ENCODE results near the gene SCN8A.
"Not testable (repeated sequence)": the region's sequence is repeated elsewhere in the genome, so short reads cannot be mapped to it uniquely, and the experiment has no call there.

The SCN8A gene

DNA sequence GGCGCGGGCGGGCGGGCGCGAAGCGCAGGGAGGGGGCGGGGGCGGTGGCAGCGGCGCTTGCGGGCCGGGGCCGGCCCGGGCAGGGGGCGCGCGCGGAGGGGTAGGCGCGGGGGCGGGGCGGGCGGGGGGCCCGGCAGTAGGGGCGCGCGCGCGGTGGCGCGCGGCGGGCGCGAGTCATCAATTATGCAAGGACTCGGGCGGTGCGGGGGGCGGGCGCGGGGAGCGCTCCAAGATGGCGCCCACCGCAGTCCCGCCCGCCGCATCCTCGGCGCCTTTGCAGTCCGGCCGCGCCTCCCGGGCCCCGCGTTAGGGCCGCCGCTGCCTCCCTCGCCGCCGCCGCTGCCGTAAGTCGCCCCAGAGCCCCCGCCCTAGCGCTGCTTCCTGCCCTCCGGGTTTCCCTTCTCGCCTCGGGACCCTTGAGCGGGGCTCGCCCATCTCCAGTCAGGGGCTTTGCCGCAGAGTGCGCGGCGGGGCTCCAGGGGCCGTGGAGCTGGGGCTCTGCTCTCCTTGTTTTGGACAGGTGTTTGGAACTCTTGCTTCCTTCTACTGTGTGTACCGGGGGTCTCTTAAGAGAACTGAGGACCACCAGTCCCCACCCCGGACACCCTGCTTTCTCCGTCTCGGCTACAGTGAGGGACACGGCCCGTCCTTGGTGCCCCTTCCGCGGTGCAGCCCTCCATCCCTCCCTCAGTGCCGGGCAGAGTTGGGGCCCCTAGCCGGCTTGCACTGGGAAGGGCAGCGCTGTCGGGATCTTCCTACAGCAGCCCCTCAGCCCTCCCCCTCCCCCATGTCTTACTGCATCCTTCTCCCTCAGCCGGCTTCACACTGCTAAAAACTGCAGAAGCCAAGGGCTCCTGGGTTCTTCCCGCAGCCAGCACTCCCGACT, at the start of gene SCN8A:
Gene SCN8A (plus strand): TSS at position 218 of the 886 bp plus-strand sequence. CDS start 71,585 bp downstream, outside the sequence.
- peak; percentile 62 for DNase-seq

DNA sequence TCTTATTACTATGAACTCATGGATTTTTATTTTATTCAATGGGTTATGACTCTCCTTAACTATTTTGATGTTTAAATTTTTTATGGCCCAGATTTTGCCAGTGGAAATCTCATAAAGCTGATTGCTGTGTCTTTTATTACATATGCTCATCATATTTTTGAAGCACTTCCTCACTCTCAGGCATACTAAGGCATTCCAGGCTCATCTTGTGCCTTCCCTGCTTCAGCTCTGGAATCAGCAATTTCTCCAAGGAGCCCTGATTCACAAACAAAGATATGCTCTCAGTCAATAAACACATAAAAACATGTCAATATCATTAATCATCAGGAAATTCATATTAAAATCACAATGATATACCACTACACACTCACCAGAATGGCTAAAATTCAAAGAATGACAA, 44.9 kb upstream of the SCN8A start:
- no peak for DNase-seq

DNA sequence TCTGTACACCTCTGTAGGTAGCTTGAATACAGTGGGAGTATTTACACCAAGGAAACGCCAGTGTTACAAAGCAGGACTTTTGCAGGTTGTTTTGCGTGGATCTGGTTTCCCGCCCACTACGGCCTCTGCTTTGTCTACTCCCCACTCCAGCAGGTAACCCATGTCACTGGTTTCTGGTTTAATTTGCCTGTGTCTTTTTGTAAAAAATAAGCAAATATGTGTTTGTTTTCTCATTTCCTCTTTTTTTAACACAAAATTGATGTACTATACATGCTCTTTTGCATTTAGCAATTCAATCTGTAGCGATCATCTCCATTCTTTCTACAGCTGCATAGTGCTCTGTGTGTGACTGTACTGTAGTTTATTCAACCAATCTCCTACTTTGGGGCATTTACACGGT, 43.4 kb upstream of the SCN8A start:
- DNase-seq: no peak

DNA sequence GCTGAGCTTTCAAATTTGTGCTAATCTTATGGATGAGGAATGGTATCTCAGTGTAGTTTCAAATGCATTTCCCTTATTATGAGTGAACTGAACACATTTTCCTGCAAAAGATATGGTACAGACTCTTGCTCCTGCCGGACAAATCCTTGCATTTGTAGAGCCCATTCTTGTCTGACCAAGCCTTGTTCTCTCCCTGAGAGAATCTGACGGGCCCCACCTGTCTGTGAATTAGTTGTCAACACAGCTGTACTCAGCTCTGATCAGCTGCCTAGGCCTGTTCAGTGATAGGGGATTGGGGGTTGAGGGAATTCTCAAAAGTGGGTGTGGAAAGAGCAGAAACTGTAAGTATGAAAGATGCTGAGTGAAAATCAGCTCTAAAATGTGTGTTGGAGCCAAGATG, 42.8 kb upstream of the SCN8A start:
- DNase-seq: no peak

DNA sequence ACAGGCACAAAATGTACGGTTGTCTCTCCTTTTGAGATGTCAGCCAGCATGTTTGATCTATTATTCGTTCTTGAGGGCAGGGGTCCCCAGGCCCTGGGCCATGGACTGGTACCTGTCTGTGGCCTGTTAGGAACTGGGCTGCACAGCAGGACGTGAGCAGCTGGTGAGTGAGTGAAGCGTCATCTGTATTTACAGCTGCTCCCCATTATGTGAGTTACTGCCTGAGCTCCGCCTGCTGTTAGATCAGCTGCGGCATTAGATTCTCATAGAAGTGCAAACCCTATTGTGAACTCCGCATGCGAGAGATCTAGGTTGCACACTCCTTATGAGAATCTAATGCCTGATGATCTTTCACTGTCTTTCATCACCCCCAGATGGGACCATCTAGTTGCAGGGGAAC, 41.4 kb upstream of the SCN8A start:
- DNase-seq: no peak

DNA sequence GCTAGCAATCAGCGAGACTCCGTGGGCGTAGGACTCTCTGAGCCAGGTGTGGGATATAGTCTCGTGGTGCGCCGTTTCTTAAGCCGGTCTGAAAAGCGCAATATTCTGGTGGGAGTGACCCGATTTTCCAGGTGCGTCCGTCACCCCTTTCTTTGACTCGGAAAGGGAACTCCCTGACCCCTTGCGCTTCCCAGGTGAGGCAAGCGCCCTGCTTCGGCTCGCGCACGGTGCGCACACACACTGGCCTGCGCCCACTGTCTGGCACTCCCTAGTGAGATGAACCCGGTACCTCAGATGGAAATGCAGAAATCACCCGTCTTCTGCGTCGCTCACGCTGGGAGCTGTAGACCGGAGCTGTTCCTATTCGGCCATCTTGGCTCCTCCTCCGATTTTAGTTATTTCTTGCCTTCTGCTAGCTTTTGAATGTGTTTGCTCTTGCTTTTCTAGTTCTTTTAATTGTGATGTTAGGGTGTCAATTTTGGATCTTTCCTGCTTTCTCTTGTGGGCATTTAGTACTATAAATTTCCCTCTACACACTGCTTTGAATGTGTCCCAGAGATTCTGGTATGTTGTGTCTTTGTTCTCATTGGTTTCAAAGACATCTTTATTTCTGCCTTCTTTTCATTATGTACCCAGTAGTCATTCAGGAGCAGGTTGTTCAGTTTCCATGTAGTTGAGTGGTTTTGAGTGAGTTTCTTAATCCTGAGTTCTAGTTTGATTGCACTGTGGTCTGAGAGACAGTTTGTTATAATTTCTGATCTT, 22.6 kb upstream of the SCN8A start:
- DNase-seq: not testable (repeated sequence)

DNA sequence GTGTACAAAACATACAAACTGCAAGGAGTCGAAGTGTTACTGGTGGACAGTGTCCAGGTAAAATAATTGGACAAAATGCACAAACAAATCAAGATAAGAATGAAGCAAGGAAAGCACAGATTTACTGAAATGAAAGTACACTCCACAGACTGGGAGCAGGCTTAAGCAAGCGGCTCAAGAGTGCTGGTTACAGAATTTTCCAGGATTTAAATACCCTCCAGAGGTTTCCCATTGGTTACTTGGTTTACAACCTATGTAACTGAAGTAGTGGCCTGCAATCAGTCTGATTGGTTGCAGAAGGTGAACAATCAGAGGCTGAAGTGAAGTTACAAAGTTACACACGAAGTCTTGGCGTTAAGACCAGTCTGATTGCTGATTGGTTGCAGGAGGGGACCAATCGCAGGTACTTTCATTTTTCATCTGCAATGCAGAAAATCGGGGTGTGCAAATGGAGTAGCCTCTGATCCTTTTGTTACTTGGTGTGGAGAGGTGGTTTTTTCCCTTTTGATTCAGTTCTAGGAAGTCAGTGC, 11.6 kb upstream of the SCN8A start:
- DNase-seq: no peak

DNA sequence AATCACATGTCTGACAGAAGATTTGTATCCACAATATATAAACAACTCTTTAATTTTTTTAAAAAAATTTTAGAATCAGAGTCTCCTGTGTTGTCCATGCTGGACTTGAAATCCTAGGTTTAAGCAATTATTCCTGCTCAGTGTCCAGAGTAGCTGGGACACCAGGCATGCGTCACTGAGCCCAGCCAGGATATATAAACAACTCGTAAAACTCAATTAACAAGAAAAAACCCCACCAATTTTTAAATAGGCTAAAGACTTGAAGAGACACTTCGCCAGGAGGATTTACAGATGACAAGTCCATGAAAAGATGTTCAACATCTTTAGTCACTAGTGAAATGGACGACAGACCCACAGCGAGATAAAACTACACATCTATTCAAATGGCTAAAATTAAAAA, 2.0 kb upstream of the SCN8A start:
- no peak for DNase-seq

DNA sequence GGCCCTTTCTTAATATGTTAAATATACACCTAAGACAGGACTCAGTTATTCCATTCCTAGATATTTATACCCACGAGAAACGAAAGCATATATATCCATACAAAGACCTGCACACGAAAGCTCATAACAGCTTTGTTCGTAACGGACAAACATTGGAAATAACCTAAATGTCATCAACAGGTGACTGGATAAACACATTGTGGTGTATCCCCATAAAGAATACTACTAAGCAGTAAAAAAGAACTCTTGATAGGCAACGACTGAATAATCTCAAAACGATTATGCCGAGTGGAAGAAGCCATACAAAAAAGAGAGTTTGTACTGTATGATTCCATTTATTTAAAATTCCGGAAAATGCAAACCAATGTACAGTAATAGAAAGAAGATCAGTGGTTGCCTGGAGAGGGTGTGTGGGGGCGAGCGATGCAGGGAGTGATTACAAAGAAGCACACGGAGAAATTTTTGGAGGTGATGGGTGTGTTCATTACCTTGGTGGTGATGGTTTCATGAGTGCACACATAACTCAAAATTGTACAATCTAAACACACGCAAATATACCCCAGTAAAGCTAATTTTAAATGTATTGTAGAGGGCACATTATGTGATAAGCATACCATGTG, 1.4 kb upstream of the SCN8A start:
- no peak for DNase-seq

DNA sequence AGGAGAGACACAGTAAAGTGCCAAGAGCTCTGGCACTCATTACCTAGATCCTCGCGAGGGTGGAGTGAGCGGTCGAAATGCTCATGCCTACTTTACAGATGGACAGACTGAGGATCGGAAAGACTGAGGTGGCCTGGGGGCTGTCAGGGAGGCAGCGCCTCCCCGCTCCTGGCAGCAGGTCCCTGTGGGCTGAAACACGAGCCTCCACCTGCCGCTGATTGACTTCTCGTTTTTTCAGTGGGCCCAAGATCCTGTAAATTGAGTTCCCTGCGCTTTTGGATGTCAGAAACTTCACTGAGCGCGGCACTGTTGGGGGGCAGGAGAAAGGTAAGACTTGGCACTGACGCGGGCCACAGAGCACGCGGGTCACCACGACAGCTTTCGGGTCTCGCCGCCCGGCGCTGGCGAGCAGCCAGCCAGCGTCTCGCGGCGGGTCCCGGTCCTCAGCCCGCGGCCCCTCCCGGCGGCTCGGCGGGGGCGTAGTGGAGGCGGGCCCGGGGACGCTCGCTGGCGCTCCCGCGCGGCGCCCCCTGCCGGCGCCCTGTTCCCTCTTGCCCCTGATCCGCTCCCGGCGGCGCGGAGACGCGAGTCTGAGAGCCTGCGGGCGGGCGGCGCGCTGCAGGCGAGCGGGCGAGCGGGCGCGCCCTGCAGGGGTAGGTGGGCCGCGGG, 552 bp upstream of the SCN8A start:
- DNase-seq: peak; percentile 71

DNA sequence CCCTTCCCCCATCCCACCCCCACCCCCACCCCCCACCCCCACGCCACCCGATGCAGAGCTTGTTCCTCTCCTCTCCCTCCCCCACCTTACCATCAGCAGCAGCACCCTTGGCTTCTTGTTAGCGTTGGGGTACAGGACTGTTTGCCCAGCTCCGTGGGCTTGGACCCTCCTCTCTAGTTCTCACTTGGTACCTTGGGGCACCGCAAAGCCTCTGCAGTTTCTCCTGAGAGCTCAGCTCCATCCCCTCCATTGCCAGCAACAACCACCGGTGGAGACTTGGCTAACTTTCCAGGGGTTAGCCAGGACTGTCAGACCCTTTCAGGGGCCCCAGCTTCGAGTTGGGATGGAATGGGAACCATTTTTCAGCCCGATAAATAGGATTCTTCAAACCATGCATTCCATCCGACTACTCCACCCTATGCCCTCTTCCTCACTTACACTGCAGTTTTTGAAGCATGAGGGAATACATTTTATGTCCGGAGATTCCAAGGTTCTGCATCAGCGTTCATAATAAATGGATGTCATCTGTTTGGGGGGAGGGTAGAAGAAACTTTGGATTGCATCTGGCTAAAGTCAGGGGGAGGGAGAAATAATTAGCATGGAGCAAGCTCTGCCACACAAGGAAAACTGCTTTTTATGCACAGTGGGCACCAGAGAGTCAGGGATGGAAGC, 1.1 kb downstream of the SCN8A start:
- DNase-seq: no peak

DNA sequence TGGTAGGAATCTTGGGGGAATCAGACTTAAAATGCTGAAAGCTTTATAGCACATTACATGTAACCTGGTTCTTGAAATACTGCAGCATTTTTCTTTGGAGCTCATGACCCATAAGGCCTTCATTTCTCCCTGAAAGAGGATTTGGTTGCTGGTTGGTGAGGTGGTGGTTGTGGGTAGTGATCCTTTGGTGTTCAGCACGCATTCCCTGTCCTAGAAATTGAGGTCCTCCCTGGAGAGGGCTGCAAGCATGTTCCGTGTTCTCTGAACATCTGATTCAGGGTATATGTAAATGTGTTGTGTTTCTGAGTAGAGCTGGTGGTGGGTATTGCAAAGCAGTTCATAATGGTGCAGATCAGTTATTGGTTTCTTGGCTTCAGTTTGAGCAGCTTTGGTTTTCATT, 2.0 kb downstream of the SCN8A start:
- no peak for DNase-seq

DNA sequence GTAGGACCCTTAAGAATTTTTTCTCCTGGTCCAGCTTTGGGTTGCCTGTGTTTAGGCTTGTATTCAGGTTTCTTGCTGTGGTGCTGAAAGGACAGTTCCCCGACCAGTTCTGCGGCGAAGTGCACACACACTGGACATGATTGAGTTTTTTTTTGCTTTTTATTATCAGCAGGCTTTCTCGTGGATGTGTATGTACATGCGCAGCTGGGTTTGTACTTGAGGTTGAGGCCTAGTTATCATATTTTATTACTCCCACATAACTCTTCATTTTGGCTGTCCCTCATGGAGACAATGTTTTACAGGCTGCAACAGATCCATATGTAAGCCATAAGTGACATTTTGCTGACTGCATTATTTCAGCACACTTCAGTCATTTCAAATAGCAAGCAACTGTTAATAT, 2.5 kb downstream of the SCN8A start:
- no peak for DNase-seq

DNA sequence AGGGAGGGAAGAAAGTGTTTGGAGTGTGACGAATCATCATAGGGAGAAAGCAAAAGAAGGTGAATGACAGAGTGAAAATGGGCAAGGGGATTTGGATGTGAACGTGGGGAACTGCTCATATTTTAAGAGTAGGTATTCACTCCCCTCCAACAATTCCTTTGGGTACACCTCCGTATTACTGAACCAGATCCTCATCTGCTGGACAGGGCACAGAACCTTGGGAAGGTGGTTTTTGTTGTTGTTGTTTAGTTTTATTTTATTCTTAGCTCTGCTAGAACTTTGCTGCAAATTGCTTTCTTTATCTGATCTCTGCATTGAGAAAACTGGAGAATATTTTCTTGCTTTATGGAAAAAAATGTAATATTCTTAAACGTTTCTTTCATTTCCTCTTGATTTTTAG, 7.1 kb downstream of the SCN8A start:
- no peak for DNase-seq

DNA sequence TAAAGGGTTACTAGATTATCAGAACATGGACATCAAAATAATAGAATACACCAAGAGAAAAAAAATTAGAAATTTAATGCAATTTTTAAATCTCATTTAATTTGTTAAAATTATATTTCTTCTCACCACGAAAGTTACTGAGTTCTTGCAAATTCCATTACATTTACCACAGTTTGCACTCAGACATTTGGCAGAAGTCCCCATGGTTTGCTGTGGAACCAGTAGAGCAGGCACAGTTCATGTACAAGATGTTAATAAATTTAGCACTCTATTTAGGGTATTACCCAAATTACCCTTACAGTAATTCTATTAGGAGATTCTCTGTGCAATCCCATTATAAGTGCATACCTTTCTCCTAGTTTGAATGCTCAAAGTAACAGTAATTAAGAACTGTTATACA, 9.7 kb downstream of the SCN8A start:
- no peak for DNase-seq

DNA sequence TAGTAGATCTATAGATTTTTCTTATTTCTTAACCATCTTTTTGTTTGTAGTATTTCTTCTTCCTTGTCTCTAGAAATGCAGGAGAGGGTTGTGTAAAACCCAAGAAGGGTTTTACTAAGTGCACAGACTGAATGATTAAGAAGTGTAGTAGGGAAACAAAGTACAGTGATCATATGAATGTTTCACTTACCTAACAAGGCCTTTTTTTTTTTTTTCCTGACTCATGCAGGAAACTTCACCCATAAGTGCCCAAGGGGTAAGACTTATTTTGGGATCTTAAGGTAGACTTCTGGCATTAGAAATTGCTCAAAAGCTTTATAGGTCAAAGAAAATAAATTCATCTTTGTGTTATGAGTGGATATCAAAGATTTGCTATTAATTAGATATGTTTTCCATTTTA, 10.2 kb downstream of the SCN8A start:
- DNase-seq: no peak

DNA sequence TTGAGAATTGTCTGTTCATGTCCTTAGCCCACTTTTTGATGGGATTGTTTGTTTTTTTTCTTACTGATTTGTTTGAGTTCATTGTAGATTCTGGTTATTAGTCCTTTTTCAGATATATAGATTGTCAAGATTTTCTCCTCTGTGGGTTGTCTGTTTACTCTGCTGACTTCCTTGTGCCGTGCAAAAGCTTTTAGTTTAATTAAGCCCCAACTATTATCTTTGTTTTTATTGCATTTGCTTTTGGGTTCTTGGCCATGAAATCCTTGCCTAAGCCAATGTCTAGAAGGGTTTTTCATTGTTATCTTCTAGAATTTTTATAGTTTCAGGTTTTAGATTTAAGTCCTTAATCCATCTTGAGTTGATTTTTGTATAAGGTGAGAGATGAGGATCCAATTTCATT, 14.9 kb downstream of the SCN8A start:
- not testable (repeated sequence) for DNase-seq

DNA sequence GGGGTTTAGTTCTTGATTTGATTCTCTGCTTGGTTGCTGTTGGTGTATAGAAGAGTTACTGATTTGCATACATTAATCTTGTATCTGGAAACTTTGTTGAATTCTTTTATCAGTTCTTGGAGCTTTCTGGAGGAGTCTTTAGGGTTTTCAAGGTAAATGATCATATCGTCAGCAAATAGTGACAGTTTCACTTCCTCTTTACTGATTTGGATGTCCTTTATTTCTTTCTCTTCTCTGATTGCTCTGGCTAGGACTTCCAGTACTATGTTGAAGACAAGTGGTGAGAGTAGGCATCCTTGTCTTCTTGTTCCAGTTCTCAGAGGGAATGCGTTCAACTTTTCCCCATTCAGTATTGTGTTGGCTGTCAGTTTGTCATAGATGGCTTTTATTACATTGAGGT, 16.2 kb downstream of the SCN8A start:
- not testable (repeated sequence) for DNase-seq

DNA sequence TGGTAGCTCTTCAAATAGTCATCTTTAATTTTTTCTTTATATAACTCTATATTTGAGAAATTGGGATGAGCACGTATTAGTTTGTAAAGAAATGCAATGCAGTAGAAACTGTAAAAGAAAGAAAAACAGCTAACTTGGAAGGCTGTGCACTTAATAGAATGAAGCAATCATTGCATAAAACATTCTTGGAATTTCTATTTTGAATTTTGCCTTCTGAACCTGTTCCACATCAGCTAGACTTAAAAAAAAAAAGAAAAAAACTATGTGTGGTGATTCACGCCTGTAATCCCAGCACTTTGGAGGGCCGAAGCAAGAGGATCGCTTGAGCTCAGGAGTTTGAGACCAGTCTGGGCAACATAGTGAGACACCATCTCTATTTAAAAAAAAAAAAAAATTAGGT, 29.4 kb downstream of the SCN8A start:
- no peak for DNase-seq

DNA sequence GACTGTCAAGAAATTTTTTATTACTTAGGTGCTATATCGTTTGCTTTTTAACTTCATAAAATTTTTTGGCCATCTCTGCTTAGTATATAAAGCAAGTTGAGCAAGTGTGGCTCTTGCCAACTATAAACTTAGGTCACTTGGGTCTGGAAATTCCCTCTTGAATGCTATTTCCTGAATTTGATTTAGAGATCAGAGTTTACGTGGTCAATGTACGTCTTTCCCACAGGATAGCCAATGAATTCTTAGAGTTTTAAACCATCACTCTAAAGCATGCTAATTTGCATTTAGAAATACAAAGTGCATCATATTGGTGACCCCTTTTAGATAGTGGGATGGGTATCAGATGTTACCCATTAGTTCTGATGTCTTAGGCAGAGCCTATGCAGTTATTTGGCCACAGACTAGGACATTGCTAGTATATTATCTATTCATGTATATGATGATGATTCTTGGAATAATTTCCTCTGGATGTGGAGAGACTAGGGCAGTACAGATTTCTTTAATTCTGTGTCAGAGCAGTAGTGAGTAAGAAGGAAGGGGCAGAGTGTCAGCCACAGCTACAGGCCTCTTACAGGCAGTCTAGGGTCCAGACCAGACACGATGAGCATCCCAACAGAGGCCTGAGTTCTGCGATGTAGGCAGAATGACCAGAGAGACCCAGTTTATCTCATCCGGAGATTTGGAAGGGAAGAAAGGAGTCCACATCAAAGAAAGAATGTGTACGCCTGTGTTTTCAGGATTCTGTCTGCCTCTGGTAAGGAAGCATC, 30.3 kb downstream of the SCN8A start:
- no peak for DNase-seq

DNA sequence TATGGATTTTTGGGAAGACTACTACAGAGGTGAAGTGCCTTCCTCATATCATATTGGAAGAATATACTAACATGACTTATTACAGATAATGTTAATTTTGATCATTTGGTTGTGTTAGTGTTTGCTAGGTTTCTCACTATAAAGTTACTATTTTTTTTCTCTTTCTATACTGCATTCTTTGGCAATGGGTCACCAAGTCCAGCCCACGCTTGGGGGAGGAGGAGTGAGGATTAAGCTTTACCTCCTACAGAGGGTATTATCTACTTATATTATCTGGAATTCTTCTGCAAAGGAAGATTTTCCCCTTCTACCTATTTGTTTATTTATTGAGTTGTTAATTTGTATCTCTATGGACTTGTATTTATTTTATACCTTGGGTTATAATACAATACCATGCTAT, 31.5 kb downstream of the SCN8A start:
- DNase-seq: no peak

DNA sequence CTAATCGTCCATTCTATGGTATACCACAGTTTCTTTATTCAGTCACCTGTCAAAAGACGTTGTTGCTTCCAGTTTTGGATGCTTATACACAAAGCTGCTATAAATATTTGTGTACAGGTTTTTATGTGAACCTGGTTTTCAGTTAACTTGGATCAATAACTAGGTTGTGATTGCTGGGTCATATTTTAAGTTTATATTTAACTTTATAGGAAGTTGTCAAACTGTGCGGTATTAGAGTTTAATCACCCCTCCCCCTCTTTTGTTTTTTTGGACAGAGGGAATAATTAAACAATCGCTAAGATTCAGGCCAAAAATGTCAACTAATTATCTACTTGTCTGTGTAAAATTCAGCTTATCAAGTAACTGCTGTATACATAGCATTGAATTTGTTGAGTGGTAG, 34.3 kb downstream of the SCN8A start:
- DNase-seq: no peak

Measured in NCI-H2227 treated with DMSO at 0.1 percent for 48 hours (cell line).